Nucleus accumbens (tissue), 56 donors: ENCODE data around the gene RBM10.
A peak's percentile ranks its signal among the peaks of the same experiment; 100 is the strongest.

Source experiments
- DNase-seq, 56 donors: peaks; one replicate each; lab custom pipeline; 2025; lab: John Stamatoyannopoulos, UW

RBM10 gene

DNA sequence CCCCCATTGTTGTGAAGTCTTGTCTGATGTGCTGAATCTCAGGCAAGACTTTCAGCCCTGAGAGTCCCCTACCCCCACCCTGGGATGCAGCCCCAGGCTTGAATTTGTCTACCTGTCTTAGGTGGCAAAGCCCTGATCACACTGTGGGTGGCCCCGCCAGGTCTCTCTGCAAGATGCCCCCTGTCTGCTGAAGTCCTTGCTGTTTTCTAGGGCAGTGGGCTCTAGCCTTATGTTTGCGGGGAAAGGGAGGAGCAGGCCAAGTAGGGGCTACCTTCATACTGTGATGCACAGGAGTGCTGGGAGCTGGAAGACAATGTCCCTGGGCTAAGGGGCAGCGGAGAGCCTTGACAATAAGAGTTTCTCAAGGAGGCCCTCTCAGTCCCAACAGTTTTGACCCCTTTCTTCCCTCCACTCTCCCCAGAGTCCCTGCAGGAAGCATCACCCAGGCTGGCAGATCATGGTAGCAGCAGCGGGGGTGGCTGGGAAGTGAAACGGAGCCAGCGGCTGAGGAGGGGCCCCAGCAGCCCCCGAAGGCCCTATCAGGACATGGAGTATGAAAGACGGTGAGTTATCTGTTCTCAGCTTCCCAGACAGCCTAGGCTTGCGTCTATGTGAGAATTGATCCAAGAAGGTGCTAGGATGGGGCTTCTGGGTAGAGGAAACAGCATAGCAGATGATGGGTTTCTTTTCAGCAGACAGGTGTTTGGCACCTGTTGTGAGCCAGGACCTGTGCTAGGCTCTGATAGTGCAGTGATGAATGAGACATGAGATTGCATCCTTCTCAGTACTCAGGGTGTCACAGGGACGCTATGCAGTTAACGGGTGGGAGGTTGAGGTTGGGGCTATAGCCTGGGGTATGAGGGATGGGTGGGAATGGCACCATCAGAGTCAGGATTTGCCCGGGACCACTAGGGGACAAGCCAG lies 2.2 kb downstream of the RBM10 start:
- DNase-seq = no peak

DNA sequence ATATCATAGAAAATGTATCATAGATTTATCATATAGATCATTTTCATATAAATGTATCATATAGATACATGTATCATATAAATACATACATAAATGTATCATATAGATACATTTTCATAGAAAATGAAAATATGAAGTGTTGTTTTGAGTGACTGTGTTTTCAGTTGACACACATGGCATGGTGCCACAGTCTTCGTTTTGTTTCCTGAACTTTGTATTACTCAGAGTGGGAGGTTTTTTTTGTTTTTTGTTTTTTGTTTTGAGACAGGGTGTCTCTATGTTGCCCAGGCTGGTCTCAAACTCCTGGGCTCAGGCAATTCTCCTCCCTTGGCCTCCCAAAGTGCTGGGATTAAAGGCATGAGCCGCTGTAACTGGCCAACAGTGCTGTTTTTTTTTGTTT lies 3.9 kb downstream of the RBM10 start:
- no peak for DNase-seq

DNA sequence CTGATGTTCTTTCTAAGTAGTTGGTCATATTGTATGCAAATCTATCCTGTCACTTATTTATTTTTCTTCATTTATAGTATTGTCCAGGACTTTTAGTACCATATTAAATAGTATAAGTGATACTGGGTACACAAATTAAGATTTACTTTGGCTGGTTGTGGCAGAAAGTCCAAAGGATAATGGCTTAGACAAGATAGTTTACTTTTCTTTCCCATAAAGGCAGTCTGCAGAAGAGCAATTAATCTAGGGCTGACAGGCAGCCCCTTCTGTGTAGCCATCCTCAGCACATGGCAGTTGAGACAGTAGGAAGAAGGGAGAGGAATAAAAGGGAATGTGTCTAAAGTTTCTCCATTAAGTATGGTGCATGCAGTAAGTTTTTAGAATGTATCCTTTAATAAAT lies 6.4 kb downstream of the RBM10 start:
- no peak for DNase-seq

DNA sequence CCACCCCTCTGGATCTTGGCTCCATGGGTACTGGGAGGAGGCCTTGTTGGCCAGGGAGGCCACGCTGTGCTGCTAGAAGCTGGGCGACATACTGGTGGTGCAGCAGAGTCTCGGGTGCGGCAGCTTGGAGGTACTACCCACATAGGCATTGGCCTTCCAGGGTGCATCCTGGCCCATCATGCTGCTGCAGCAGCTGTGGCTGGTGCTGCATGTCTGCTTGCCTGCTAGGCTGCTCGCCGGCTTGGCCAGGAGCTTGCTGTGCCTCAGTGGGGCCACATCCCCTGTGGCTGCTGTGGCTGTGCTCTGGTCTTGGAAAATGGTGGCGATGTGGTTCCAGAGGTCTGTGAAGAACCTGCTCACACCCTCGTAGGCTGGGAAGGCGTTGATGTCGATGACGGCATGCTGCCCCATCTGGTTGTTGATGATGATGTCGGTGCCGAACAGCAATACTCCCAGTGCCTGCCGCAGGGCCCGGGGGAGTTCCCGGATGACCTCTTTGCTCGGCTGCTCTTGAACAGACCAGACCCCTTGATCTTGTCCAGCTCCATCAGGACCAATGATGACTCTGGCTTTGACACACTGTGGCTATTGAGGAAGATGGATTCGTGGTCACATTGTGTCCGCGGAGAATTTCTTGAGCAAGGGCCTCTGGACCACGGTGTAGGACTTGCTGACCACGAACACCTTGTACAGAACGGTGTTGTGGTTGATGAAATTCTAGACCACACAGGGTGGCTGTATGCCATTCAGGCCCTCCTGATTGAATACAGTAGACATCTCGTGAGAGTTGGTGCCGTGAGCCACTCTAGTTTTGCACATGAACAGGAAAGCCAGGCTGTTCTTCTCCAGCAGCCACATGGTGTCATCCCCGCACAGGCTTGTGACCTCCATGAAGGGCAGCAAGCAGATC lies 11.8 kb downstream of the RBM10 start:
- no peak for DNase-seq

DNA sequence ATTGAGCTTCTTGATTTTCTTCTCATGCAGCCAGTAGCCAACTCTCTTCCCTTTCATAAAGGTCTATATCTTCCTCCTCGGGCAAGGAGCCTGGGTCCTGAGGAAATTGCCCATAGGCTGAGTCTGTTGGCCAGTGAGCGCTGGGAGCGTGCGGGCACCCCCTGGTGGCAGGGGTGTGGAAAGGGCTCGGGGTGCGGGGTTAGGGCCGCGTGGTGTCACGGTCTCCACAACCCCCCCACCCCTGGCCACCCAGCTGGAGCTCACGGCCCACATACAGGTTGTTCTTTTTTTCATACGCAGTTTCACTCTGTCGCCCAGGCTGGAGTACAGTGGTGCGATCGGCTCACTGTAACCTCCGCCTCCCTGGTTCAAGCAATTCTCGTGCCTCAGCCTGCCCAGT lies 13.1 kb downstream of the RBM10 start:
- DNase-seq = no peak

DNA sequence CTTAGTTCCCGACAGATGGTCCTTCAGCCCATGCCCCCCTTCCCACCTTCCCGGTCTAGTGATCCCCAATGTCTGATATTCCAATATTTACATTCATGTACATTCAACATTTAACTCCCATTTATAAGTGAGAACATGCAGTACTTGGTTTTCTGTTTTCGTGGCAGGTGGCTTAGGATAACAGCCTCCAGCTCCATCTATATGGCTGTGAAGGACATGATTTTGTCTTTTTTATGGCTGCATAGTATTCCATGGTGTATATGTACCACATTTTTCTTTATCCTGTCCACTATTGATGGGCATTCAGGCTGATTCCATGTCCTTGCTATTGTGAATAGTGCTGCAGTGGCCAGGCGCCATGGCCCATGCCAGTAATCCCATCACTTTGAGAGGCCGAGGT lies 13.8 kb downstream of the RBM10 start:
- no peak for DNase-seq

DNA sequence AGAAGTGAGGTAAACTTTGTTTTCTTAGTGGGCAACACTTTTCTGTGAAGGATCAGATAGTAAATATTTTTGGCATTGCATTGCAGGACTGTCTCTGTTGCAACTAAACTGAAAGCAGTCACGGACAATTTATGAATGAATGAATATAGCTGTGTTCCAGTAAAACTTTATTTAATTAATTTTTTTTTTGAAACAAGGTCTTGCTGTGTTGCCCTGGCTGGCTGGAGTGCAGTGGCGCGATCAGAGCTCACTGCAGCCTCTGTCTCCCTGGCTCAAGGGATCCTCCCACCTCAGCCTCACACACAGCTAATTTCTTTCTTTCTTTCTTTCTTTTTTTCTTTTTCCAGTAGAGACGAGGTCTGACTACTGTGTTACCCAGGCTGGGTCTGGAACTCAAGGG lies 15.8 kb downstream of the RBM10 start:
- DNase-seq = no peak

DNA sequence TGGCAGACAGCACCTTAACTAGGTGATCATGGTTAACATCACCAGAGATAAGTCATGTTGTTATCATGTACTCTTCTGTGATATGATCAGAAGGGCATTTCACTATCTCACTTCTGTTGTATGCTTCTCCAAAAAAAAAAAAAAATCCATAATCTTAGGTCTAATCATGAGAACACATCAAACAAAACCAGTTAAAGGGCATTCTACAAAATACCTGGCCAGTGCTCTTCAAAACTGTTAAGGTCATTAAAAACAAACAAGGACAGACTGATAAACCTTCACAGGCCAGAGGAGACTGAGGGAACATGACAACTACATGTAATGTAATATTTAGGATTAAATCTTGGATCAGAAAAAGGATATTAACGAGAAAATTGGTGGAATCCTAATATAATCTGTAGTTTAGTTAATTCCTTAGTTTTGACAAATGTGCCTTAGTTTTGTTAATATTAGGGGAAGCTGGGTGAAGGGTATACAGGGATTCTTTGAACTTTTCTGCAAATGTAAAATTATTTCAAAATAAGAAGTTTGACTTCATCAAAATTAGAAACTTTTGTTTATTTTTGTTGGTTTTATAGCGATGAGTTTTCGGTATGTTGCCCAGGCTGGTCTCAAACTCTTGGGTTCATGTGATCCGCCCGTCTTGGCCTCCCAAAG lies 18.0 kb downstream of the RBM10 start:
- no peak for DNase-seq

DNA sequence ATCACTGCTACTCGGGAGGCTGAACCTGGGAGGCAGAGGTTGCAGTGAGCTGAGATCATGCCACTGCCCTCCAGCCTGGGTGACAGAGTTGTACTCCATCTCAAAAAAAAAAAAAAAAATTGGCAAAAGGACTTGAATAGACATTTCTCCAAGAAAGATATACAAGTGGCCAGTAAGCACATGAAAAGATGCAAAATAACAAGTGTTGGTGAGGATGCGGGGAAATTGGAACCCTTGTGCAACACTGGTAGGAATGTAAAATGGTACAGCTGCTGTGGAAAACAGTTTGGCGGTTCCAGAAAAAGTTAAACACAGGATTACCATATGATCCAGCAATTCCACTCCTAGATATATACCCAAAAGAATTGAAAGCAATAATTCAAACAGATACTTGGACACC lies 19.4 kb downstream of the RBM10 start:
- no peak for DNase-seq

DNA sequence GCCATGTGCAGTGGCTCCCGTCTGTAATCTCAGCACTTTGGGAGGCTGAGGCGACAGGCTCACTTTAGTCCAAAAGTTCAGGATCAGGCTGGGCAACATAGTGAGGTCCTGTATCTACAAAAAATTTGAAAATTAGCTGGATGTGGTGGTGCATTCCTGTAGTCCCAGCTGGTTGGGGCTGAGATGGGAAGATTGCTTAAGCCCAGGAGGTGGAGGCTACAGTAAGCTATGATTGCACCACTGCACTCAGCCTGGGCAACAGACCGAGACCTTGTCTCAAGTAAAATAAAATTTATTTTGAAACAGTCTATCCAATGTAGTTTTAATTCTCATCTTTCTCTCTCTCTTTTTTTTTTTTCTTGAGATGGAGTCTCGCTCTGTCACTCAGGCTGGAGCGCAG lies 21.1 kb downstream of the RBM10 start:
- DNase-seq = no peak

DNA sequence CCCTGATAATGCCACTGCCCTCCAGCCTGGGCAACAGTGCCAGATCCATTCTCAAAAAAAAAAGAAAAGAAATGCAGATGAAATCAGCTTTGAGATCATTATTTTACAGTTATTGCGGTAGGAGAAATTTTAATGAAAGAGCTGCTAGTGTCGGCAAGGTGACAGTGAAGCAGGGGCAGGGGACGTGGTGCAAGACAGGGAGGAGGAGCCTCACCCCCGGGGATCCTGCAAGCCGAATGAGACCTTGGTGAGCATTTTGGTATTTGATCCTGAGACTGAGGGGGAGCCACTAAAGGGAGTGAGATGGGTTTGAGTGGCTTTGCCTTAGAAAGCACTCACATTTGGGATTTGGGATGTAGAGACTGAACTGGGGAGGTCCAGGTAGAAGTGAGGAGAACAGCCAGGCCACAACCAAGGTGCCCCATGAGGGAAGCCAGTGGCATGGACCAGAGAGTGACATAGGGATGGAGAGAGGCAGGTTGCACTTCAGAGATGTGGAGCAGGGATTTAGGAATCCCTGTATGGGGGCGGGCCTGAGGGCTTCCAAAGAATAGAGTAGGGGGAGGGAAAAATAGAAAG lies 23.6 kb downstream of the RBM10 start:
- peak in 1 of 56 donors; percentile 17 for DNase-seq

DNA sequence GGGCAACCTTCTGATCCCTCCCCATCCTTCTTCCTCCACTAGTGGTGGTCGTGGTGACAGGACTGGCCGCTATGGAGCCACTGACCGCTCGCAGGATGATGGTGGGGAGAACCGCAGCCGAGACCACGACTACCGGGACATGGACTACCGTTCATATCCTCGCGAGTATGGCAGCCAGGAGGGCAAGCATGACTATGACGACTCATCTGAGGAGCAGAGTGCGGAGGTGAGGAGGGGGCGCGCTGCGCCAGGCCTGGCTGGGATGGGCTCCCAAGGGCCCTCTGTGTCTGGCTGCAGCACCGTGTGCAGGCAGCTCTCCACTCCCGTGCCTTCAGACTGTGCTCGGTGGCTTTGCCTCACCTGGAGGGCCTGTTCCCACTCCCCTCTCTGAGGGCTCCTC lies 24.3 kb downstream of the RBM10 start:
- DNase-seq = no peak

DNA sequence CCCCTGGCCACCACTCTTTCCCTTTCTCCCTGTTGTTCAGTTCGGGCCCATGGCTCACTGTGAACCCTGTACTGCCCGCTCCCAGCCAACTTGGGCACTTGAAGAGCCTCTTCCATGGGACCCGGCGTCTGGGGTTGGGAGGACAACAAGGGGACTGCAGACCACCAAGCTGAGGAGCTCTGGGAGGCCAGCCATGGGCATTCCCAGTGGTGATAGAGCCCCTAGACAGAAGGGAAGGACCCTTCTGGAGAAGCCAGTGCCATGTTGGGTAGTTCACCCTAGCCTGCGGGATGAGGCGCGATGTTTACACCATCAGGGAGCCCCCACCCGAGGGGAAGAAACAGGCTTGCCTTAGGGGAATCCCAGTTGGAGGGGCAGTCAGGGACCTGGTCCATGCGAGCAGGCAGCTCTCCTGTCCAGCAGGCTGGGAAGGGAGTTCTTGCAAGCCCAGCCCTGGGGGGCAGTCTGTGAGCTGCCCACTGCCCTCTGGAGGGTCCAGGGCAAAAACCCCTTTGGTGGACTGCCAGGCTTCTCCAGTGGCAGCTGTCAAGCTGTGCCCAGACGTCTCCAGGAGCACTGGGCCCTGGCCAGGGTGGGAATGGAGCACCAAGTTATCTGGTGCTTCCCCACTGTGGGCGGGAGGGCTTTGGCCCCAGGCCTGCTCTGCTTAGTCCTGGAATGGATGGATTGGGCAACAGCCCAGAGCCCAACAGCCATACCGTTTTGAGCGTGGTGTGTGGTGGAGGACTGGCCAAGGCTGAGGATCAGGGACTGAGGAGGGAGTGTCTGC lies 24.9 kb downstream of the RBM10 start:
- DNase-seq = no peak

DNA sequence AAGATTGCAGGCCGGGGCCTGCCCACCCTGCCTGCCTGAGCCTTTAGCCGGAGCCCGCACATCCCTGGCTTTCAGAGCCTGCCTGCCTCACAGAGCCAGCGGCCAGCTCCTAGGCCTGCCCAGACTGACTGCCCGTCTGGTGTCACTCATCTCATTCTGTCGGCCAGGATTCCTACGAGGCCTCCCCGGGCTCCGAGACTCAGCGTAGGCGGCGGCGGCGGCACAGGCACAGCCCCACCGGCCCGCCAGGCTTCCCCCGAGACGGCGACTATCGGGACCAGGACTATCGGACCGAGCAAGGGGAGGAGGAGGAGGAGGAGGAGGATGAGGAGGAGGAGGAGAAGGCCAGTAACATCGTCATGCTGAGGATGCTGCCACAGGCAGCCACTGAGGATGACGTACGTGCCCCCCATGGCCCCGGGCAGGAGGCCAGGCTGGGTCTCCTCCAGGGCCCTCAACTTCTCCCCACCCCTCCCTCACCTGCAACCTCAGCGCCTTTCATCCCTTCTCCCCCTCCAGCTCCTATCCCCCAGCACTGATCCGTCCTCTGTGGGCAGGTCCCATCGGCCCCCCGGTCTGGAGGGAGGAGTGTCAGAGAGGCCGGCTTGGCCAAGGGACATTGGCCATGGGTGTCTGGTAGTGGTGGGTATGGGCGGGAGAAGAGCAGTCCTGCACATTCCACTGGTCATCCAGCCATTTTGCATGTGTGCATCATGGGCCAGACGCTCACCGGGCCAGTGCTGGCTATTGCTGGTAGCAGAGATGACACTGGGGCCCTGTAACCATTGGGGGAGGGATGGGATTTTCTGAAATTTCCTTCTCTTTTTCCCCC lies 26.1 kb downstream of the RBM10 start:
- no peak for DNase-seq

DNA sequence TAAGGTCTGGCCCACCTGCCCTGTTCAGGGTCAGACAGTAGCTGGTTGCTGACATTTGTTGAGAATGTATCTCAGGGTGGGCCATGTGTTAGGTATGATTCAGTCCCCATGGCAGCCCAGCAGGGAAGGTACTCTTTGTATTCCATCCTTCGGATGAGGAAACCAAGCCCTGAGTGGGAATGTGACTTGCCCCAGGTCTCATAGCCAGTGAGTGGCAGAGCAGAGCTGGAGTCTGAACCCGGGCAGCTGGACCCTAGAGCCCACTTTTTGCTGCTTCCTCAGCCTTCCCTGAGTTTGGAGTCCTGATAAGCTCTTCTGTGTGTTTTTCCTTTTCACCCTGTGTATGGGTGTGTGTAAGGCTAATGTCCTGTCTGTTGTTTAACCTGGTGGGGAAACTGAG lies 27.0 kb downstream of the RBM10 start:
- DNase-seq = no peak

DNA sequence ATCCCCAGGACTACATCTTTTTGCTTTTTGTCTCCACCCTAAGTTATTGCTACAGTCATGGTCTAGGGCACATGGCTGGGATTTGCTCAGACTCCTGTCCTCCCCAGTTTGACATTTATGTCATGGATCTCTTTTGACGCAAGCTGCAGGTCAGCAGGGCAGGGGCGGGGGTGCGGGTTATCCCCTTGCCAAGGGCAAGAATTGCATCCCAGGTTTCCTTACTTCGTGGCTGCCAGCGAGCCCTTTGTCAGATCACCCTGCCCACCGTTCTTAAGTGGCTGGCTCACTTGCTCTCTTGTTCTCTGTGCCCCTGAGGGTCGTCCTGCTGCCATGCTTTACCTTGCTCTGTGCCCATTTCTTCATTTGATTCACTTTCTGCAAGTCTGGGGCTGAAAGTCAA lies 27.5 kb downstream of the RBM10 start:
- DNase-seq = no peak

DNA sequence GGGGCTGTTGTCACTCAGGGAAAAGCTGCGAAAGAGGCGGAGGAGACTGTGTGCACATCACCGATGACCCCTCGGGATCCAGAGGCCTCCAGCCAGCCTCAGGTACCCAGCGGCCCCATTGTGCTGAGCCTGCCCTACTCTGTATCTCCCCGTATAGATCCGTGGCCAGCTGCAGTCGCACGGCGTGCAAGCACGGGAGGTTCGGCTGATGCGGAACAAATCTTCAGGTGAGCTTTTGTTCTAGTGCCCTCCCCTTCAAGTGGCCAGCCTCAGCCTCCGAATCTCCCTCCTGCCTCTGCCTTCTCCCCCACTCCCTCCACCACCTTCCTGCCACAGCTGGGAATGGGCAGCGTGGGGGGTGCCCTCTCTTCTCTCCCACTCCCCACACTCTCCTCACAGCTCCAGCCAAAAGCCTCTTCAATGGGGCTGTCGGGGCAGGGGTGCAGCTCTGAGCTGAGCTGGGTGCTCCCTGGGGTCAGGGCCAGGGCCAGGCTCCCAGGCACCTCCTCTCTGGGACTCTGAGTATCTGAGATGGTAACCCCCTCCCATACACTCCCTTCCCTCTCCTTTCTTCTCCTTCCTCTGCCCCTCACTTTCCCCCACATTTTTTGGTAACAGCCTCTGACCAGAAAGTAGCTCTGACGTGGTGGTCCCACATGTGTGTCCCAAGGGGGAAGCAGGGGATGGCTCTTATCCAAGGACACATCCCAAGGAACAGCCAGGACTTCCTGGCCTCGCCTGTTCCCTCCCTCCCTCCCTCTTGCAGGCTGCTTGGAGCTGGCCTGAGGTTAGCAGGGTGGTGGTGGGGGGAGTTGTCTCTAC lies 28.2 kb downstream of the RBM10 start:
- DNase-seq = no peak

DNA sequence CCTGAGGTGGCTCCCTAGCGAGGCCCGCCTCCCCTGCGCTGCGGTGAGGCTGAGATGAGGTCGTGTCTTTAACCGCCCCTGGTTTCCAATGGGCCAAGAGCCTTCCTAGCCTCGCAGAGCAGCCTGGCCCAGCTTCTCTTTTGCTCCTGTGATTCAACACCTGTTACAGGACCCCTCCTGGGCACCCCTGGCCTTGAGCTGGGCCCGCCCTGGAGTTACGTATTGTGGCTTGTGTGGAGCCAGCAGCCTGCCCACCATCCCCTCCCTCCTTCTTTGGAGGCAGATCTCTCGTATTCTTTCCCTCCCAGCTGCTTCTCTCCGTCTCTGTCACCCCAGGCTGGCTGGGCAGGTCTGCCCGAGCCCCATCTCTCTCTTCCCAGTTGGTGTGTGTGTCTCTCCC lies 29.4 kb downstream of the RBM10 start:
- DNase-seq = no peak
